ENCODE results near the gene KCNK15.

Gene KCNK15

GRCh38 chr20:44733341-44734069 lies 12.2 kb upstream of the KCNK15 start:
- H3K4me3 ChIP-seq (replicated peaks; ENCODE audit: low read depth, low read length) = no peak overlapping the region
- DNase-seq (ENCODE audit: extremely low read depth, insufficient read length) = no peak

GRCh38 chr20:44734938-44735337 lies 10.7 kb upstream of the KCNK15 start:
- Histone ChIP-seq H3K27me3 (replicated peaks; ENCODE audit: control insufficient read depth, insufficient read depth, low read length) (no peaks in the 10 kb centered on the region), H3K36me3 (ENCODE audit: control insufficient read depth, insufficient read depth, low read length) (no peaks in the 10 kb centered on the region), H3K4me3 (replicated peaks; ENCODE audit: low read depth, low read length) (no peak overlapping the region)
- no peak for TF ChIP-seq CTCF (IDR thresholded peaks at IDR 0.05; ENCODE audit: insufficient read depth, low read length, poor library complexity, severe bottlenecking)
- no peak for DNase-seq (ENCODE audit: extremely low read depth, insufficient read length)

More at GRCh38 chr20:44733341-44734069, 12.2 kb upstream of the KCNK15 start:
- peak; percentile 81 for TF ChIP-seq CTCF (IDR thresholded peaks at IDR 0.05; ENCODE audit: insufficient read depth, low read length, poor library complexity, severe bottlenecking)
- no peaks in the 10 kb centered on the region for H3K36me3 ChIP-seq (ENCODE audit: control insufficient read depth, insufficient read depth, low read length)
- H3K27me3 ChIP-seq (replicated peaks; ENCODE audit: control insufficient read depth, insufficient read depth, low read length) = no peaks in the 10 kb centered on the region

- no peak overlapping the region for H3K4me3 ChIP-seq (replicated peaks; ENCODE audit: low read depth, low read length)
- H3K36me3 ChIP-seq (ENCODE audit: control insufficient read depth, insufficient read depth, low read length) = no peaks in the 10 kb centered on the region
- H3K27me3 ChIP-seq (replicated peaks; ENCODE audit: control insufficient read depth, insufficient read depth, low read length) = no peaks in the 10 kb centered on the region
- DNase-seq (ENCODE audit: extremely low read depth, insufficient read length) = no peak
- no peak for TF ChIP-seq CTCF (IDR thresholded peaks at IDR 0.05; ENCODE audit: insufficient read depth, low read length, poor library complexity, severe bottlenecking)
These were observed 9.9 kb upstream of the KCNK15 start for GRCh38 chr20:44735816-44736169.

- Histone ChIP-seq H3K4me3 (replicated peaks; ENCODE audit: low read depth, low read length) (no peak overlapping the region), H3K27me3 (replicated peaks; ENCODE audit: control insufficient read depth, insufficient read depth, low read length) (no peaks in the 10 kb centered on the region), H3K36me3 (ENCODE audit: control insufficient read depth, insufficient read depth, low read length) (no peaks in the 10 kb centered on the region)
- no peak for DNase-seq (ENCODE audit: extremely low read depth, insufficient read length)
- no peak for TF ChIP-seq CTCF (IDR thresholded peaks at IDR 0.05; ENCODE audit: insufficient read depth, low read length, poor library complexity, severe bottlenecking)
These were observed 9.3 kb upstream of the KCNK15 start for GRCh38 chr20:44736170-44737021.

GRCh38 chr20:44737116-44737515 lies 8.5 kb upstream of the KCNK15 start:
- no peak overlapping the region for H3K4me3 ChIP-seq (replicated peaks; ENCODE audit: low read depth, low read length)
- H3K36me3 ChIP-seq (ENCODE audit: control insufficient read depth, insufficient read depth, low read length) = no peaks in the 10 kb centered on the region
- H3K27me3 ChIP-seq (replicated peaks; ENCODE audit: control insufficient read depth, insufficient read depth, low read length) = no peaks in the 10 kb centered on the region
- no peak for TF ChIP-seq CTCF (IDR thresholded peaks at IDR 0.05; ENCODE audit: insufficient read depth, low read length, poor library complexity, severe bottlenecking)
- DNase-seq (ENCODE audit: extremely low read depth, insufficient read length) = no peak

Data from GM06990 (cell line).